Endothelial cell of umbilical vein (primary cell): ENCODE measurements around the gene SEPTIN7. TPM values are rescaled to one million over a fixed set of nuclear protein-coding genes. Genes with fewer than 3 reads are reported as not detected.

Experiments
- BruUV-seq: library from RNA; stranded (reverse); fragments of 400-500 nt; replicated peaks from 2 replicates; lab custom pipeline; 2021; lab: Mats Ljungman, UMichigan
- CTCF ChIA-PET: fragments of 300-600, 350-600 bp; sonication (Branson Sonifier 250); formaldehyde crosslinking; loops from one replicate; lab custom pipeline; 2021; ENCODE audit warnings: antibody characterized with exemption, inconsistent platforms; lab: Charles Lee
- POLR2A ChIA-PET: fragments of 300-600, 350-600 bp; sonication (Branson Sonifier 250); formaldehyde crosslinking; loops from one replicate; lab custom pipeline; 2021; ENCODE audit warnings: antibody characterized with exemption, inconsistent platforms; lab: Charles Lee
- DNase-seq: peaks from one replicate; pipeline ENCODE4 v3.0.0-alpha.2; 2011; ENCODE audit warnings: low read depth, low spot score
- FAIRE-seq: peaks from 2 replicates; lab custom pipeline; 2011; peaks lifted over from hg19 to GRCh38; lab: Jason Lieb, UNC
- H2AFZ ChIP-seq: 2 replicates; pipeline ENCODE4 v1.6.0; 2012; ENCODE audit warnings: low read depth, low read length, control low read depth, inconsistent platforms
- H3K27ac ChIP-seq: 2 replicates; pipeline ENCODE4 v1.5.1; 2011; ENCODE audit warnings: low read depth, mild to moderate bottlenecking, control low read depth, low read length, moderate library complexity; ENCODE audit not compliant: insufficient read depth
- H3K27me3 ChIP-seq, 2 experiments: 2 replicates each; pipeline versions ENCODE4 v1.6.0 to v1.6.1; 2011; ENCODE audit warnings: low read length in 2 of 2, mixed read lengths in 1 of 2; ENCODE audit not compliant: control insufficient read depth in 2 of 2, insufficient read depth in 2 of 2
- H3K36me3 ChIP-seq, 2 experiments: 2 replicates in 1 of 2; 3 replicates in 1 of 2; pipeline ENCODE4 v1.5.1; 2011; ENCODE audit warnings: low read length in 2 of 2, mild to moderate bottlenecking in 1 of 2, moderate library complexity in 1 of 2; ENCODE audit not compliant: control insufficient read depth in 2 of 2, insufficient read depth in 2 of 2; ENCODE audit errors: extremely low read depth in 1 of 2
- H3K4me1 ChIP-seq: 3 replicates; pipeline ENCODE4 v1.5.1; 2011; ENCODE audit warnings: mild to moderate bottlenecking, low read length; ENCODE audit not compliant: control insufficient read depth, insufficient read depth; ENCODE audit errors: extremely low read depth
- H3K4me2 ChIP-seq: 2 replicates; pipeline ENCODE4 v1.6.1; 2011; ENCODE audit warnings: low read length, control low read depth, mixed read lengths; ENCODE audit not compliant: insufficient read depth
- H3K4me3 ChIP-seq, 3 experiments: fragments of 200-600 bp in 1 of 3; sonication (generic), shearing (Covaris generic) in 1 of 3; replicated peaks in 1 of 3; 2 replicates each; pipeline ENCODE4 v1.5.1; 2011 to 2016; ENCODE audit warnings: control low read depth in 3 of 3, low read length in 3 of 3, mild to moderate bottlenecking in 2 of 3, inconsistent platforms in 1 of 3, low read depth in 1 of 3, moderate library complexity in 1 of 3; ENCODE audit not compliant: insufficient read depth in 1 of 3
- H3K79me2 ChIP-seq: 2 replicates; pipeline ENCODE4 v1.6.0; 2012; ENCODE audit warnings: low read length, inconsistent platforms; ENCODE audit not compliant: control insufficient read depth, insufficient read depth
- H3K9ac ChIP-seq: replicated peaks from 2 replicates; pipeline ENCODE3; 2011; ENCODE audit warnings: low read length, control low read depth; ENCODE audit not compliant: insufficient read depth; ENCODE audit errors: extremely low read depth
- H3K9me1 ChIP-seq: replicated peaks from 3 replicates; pipeline ENCODE4 v1.6.0; 2011; ENCODE audit warnings: mild to moderate bottlenecking, low read length; ENCODE audit not compliant: control insufficient read depth, insufficient read depth; ENCODE audit errors: extremely low read depth
- H3K9me3 ChIP-seq: replicated peaks from 2 replicates; pipeline ENCODE4 v1.5.1; 2012; ENCODE audit warnings: low read length, inconsistent platforms; ENCODE audit not compliant: control insufficient read depth, insufficient read depth
- H4K20me1 ChIP-seq: replicated peaks from 2 replicates; pipeline ENCODE3; 2011; ENCODE audit warnings: mild to moderate bottlenecking, low read length; ENCODE audit not compliant: control insufficient read depth, insufficient read depth; ENCODE audit errors: extremely low read depth
- CTCF ChIP-seq, 2 donors: IDR thresholded peaks; 1 replicate in 1 of 2; 2 replicates in 1 of 2; pipeline ENCODE4 v1.5.1; 2011; ENCODE audit warnings: low read length in 2 of 2, mild to moderate bottlenecking in 2 of 2, moderate library complexity in 2 of 2, control low read depth in 1 of 2, inconsistent platforms in 1 of 2, low read depth in 1 of 2; ENCODE audit not compliant: insufficient read depth in 1 of 2; ENCODE audit errors: extremely low read depth in 1 of 2
- EZH2 ChIP-seq: IDR thresholded peaks from 2 replicates; pipeline ENCODE4 v1.6.1; 2012; ENCODE audit warnings: borderline replicate concordance, low read depth, mild to moderate bottlenecking, moderate library complexity, low read length, inconsistent platforms; ENCODE audit not compliant: severe bottlenecking
- FOS ChIP-seq: IDR thresholded peaks from 2 replicates; pipeline ENCODE4 v1.6.1; 2011; ENCODE audit warnings: mild to moderate bottlenecking, low read length, moderate library complexity, borderline replicate concordance; ENCODE audit not compliant: insufficient read depth
- GATA2 ChIP-seq: IDR thresholded peaks from 2 replicates; pipeline ENCODE4 v1.7.0; 2011; ENCODE audit warnings: low read depth, mild to moderate bottlenecking, moderate library complexity, mixed read lengths, low read length; ENCODE audit not compliant: insufficient read length, insufficient read depth
- JUN ChIP-seq: IDR thresholded peaks from 2 replicates; pipeline ENCODE4 v1.6.1; 2011; ENCODE audit warnings: borderline replicate concordance, low read depth; ENCODE audit not compliant: insufficient read length, insufficient read depth
- MYC ChIP-seq: IDR thresholded peaks from one replicate; pipeline ENCODE4 v1.6.1; 2011; ENCODE audit warnings: mild to moderate bottlenecking, low read depth, low read length
- POLR2A ChIP-seq: IDR thresholded peaks from 2 replicates; pipeline ENCODE4 v1.6.1; 2012; ENCODE audit warnings: low read depth, mild to moderate bottlenecking, control low read depth, low read length
- POLR2AphosphoS5 ChIP-seq: IDR thresholded peaks from 2 replicates; pipeline ENCODE4 v1.6.1; 2012; ENCODE audit warnings: low read depth, mild to moderate bottlenecking, control low read depth, low read length, moderate library complexity; ENCODE audit not compliant: insufficient read depth
- dilution Hi-C: fragments of 300-500 bp; cut with MboI; formaldehyde crosslinking; loops from one replicate; pipeline ENCODE4 v1.15.0; 2019; ENCODE audit warnings: low sequenced_read_pairs; ENCODE audit not compliant: extremely low pct_ligation_motif_present
- intact Hi-C: fragments of 100-400 bp; cut with micrococcal nuclease; formaldehyde crosslinking; loops from one replicate; pipeline ENCODE4 v1.10.0; 2022
- polyA plus RNA-seq, 4 experiments: library from polyadenylated mRNA; depleted of rRNA in 3 of 4; stranded (reverse) in 3 of 4; unstranded in 1 of 4; fragments of >200 nt; gene quantifications; 2 replicates each; pipeline versions ENCODE4 v1.2.1 to v1.2.3, GENCODE V29; 2011 to 2012; ENCODE audit warnings: missing spikeins in 1 of 4
- total RNA-seq: library from RNA; stranded (reverse); gene quantifications from 2 replicates; pipeline ENCODE4 v1.2.3, GENCODE V29; 2021

Gene SEPTIN7
- total and polyA plus RNA-seq, 2 donors (not counting 3 experiments of a cell fraction or from before 2014, with no cell fraction given) = 73.6 to 228 TPM

DNA sequence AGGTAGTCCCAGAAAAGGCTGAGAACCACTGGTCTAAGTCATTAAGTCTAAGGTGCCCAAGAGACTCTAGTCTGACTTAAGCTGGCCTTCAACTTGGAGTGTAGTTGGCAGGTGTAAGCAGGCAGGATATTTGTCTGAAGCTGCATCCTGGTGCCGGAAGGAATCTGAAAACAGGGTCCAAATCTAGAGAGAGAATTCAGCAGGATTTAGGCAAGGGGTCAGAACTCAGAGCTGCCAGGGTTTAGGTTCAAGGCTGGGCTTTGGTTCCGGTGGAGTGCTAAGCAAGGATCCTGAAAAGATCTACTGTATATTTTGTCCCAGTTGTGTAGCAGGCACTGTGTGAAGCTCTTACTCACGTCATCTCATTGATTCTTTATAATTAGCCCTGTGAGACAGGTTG, 16.5 kb upstream of the SEPTIN7 start:
- Histone ChIP-seq H3K4me2 (no peak overlapping the region), H3K79me2 (no peaks in the 10 kb centered on the region), H3K4me3 (no peak overlapping the region), H3K27me3 (peaks cover 5% of the 10 kb centered on the region in 2 experiments), H3K27ac (no peak overlapping the region), H2AFZ (no peak overlapping the region), H3K9me3 (no peaks in the 10 kb centered on the region), H4K20me1 (no peaks in the 10 kb centered on the region), H3K9me1 (no peaks in the 10 kb centered on the region), H3K36me3 (no peaks in the 10 kb centered on the region), H3K9ac (no peak overlapping the region), H3K4me1 (no peaks in the 10 kb centered on the region)
- intact Hi-C loops = no loop called here
- BruUV-seq = no TSS peak
- POLR2A ChIA-PET = interaction anchor here (0.6 kb wide), 1 partner anchor 55 kb away, joined by 4 read pairs; no protein-coding TSS in a partner anchor
- DNase-seq = no peak
- no peak for FAIRE-seq
- CTCF ChIA-PET = interaction anchor here (1.5 to 1.6 kb wide), 2 partner anchors 11 to 75 kb away, joined by 3 to 6 read pairs; no protein-coding TSS in a partner anchor
- TF ChIP-seq MYC (no peak), FOS (no peak), GATA2 (no peak), JUN (no peak), POLR2AphosphoS5 (no peak), CTCF (IDR thresholded peaks at IDR 0.05; ENCODE audit: extremely low read depth in 1 of 2, insufficient read depth in 1 of 2, low read depth in 1 of 2, low read length in 2 of 2) (no peak), EZH2 (no peak), POLR2A (no peak)
- dilution Hi-C loops = no loop called here
